GM21515 (cell line): ENCODE results near the gene C2CD4C.
"Not testable (repeated sequence)": the region's sequence is repeated elsewhere in the genome, so short reads cannot be mapped to it uniquely, and the experiment has no call there.

Experiments used
- ATAC-seq: cut with Tn5 transposase; IDR thresholded peaks from one replicate; pipeline ENCODE4 v1.9.1; 2021; ENCODE audit not compliant: unreplicated experiment

The C2CD4C gene

DNA sequence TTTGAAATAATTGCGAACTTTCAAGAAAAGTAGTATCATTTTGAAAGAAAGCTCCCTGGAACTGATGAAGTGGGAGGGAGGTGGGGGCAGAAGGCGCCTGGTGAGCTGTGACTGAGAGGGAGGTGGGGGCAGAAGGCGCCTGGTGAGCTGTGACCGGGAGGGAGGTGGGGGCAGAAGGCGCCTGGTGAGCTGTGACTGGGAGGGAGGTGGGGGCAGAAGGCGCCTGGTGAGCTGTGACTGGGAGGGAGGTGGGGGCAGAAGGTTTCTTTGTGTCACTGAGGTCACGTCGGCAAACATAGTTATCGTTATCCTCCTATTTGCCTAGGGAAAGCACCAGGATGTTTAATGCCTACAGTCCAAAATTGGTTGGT, 24.2 kb downstream of the C2CD4C start:
- no peak for ATAC-seq

DNA sequence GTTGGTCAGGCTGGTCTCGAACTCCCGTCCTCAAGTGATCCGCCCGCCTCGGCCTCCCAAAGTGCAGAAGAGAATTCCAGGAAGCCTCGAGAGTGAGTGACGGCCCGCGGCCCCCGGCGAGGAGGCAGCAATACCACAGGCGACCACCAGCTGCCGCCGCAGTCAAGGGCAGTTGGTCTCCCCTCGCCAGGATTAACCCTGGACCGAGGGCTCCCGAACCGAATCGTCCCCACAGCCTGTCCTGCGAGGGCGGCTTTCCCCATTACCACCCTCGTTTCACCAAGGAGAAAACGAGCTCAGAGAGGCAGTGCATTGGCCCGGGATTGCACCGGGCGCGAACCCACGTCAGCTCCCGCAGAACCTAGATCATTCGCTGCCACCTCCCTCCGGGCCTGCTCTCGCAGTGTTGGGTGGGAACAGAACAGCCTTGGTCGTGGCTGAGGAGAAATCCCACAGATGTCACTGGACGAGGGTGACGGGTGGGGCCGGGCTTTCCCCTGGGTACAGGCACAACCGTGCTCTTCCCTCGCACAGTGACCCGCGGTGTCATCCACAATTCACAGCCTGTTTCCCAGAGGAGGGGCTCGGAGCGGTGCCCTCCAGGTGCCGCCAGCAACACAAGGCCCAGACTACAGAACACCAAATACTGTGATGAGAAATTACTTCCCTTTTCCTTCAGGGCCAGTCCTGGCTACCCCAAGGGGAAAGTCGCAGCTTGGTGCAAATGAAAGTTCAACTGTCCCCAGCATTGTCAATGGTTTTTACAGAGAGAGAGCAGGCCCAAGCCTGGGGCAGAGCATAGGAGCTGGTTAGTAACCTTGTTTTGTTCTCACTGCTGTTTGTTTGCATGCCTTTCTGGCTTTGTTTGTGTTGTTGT, 24.8 kb downstream of the C2CD4C start:
- no peak for ATAC-seq

DNA sequence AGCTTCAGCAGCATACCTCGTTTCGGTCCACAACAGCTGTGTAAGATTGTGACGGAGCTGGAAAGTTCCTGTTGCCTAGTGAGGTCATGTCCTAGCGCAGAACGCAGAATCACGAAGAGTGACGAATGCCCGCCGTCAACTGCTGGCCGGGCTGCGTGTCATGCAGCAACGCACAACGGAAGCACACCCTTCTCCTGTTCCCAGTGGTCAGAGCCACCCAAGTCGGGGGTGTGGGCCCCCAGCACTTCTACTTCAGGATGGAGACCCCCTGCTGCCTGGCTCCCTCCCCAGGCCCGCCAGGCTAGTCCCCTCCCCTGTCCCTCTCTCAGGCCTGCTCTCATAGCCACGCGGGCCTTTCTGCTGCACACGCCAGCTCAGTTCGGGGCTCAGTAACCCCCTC, 25.9 kb downstream of the C2CD4C start:
- no peak for ATAC-seq

GRCh38 chr19:382578-382977, 26.4 kb downstream of the C2CD4C start:
- not testable (repeated sequence) for ATAC-seq

DNA sequence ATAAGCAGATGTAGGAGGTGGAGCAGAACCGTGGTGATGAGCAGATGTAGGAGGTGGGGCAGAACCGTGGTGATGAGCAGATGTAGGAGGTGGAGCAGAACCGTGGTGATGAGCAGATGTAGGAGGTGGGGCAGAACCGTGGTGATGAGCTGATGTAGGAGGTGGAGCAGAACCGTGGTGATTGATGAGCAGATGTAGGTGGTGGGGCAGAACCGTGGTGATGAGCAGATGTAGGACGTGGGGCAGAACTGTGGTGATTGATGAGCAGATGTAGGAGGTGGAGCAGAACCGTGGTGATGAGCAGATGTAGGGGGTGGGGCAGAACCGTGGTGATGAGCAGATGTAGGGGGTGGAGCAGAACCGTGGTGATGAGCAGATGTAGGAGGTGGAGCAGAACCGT, 27.0 kb downstream of the C2CD4C start:
- not testable (repeated sequence) for ATAC-seq

- not testable (repeated sequence) for ATAC-seq
These were observed 28.2 kb downstream of the C2CD4C start for GRCh38 chr19:380618-381219.

DNA sequence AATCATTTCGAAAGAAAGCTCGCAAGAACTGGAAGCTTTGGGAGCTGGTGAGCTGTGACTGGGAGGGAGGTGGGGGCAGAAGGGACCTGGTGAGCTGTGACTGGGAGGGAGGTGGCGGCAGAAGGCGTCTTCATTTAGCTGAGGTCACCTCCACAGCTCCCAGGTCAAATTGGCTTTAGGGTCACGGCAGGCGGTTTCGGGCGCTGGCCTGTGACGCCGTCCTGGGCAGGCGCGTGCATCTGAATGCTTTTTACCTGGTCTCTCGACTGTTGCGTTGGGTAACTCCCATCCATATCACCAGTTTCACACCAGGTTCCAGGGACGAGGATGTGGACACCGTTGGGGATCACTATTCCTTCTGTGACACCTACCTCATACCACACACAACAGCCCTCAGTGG, 29.2 kb downstream of the C2CD4C start:
- ATAC-seq: no peak

DNA sequence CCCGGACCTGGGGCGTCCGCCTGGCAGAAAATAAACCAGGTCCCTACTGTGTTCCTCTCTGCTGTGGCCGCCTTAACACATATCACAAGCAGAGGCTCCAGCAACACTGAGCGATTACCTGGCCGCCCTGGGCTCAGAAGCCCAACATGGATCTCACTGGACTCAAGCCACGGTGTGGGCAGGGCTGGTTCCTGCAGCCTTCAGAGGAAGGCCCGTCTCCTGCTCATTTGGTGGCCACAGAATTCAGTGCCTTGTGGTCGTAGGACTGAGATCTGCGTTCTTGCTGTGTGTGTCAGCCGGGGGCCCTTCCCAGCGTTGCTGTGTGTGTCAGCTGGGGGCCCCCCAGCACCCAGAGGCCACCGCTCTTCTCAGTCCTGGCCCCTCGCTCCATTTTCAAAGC, 30.2 kb downstream of the C2CD4C start:
- no peak for ATAC-seq

DNA sequence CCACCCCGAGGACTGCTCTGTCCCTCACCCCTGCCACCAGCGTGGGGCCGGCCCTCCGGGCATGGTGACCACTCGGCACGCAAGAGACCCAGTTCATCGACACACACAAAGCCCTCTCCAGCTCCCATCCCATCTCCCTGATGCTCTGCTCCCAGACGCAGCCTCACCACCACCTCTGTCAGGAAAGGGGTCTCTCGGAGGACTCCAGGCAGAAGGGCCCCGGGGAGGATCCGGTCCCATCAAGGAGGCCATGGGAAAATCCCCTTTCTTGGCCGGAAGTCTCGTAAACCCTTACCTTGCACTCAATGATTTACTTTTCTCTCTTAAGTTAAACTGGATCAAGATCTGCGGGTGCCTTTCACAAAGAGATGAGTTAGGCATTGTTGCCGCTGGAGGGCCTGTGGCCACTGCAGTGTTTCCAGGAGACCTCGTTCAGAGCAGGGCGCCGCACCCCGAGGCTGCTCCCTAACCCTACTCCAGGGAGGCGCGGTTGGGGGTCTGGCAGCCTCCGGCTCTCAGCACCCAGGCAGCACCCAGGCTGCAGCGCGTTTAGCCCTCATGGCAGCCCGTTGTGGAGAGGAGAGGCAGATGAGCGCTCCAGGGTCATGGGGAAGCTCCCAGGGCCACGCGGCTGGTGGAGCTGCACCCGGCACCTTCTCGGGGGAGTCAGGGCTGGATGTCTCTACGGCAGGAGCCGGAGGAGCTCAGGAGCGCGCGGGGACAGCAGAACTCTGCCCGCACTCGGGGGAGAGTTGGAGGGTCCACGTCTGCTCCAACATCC, 31.0 kb downstream of the C2CD4C start:
- ATAC-seq: no peak

DNA sequence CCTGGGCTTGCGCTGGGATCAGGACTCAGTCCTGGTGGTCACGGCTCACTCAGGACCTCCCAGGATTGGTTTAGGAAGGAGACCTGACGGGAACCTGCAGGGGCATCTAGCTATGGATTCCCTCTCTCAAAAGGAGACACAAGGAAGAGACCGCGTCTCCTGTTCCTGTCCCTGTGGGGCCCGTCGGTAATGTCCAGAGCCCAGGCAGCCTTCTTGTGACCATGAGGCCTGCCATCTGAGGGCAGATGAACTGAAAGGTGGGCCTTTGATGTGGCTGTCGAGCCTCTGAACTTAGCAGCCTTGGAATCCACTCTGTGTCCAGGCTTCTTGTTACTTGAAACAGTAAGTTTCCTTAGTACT, 32.9 kb downstream of the C2CD4C start:
- no peak for ATAC-seq

GRCh38 chr19:375395-376110, 33.4 kb downstream of the C2CD4C start:
- ATAC-seq: no peak

- ATAC-seq: no peak
These were observed 34.1 kb downstream of the C2CD4C start for GRCh38 chr19:374886-375235.

DNA sequence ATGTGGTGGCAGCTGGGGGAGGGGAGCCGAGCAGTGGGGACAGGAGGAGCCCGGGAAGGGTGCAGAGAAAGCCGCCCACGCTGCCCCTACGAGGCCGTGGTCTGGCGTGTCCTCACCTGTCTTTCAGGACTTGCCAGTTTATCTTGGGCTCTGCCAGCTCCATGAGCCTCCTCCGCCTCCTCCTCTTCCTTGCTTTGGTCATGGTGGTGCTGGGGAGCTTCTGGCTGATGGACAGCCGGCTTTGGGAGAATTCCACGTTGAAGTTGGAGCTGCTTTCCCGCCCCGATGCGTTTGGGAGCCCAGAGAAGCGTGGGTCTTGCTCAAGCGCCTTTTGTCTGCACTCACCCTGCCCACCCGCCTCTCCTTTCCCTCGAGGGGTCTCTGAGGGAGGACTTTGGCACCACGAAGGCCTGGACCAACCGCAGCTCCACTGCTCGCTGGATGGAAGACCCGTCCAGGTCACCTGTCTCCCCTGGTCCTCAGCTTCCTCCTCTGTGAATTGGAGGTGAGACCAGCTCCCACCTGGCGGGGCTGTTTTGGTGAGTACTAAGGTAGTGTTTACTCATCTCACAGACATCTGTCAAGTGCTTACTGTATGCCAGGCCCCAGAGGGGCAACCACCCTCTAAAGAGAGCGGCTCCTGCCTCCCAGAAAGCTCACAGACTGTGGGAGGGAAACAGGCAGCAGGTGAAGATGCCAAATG, 34.6 kb downstream of the C2CD4C start:
- ATAC-seq: no peak

DNA sequence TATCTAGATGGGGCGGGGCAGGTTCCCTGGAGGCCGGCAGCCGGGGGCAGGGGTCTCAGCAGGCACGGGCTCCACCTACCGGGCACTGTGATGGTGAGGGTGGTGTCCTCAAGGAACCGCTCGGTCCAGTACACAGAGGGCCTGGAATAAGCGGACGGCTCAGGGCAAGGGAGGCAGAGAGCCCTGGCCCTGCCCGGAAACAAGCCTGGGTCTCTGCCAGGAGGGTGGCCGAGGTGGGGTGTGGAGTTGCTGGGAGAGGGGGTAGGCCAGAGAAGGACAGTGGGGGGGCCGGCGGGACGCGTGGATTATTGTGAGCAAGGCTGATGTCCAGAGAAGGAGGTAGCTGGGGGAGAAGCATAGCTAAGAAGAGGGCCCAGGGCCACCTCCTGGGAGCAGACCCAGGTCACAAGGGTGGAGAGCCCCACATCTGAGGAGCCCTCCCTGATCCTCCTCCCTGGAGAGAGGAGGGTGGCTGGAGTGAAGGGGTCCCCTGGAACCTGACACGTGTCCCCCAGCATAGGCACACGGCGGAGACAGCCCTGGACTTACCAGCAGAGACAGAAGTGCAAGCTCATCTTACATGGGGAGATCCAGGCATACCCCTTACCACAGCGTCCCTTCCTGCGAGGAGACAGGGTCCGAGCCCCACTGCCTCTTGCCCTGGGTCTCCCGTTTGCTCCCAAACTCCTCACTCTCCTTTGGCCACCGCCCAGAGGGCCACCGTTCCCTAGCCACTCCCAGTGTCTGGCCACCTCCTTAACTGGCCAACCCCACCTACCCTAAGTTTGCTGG, 35.4 kb downstream of the C2CD4C start:
- ATAC-seq: no peak

- no peak for ATAC-seq
These were observed 36.5 kb downstream of the C2CD4C start for GRCh38 chr19:372306-372890.

DNA sequence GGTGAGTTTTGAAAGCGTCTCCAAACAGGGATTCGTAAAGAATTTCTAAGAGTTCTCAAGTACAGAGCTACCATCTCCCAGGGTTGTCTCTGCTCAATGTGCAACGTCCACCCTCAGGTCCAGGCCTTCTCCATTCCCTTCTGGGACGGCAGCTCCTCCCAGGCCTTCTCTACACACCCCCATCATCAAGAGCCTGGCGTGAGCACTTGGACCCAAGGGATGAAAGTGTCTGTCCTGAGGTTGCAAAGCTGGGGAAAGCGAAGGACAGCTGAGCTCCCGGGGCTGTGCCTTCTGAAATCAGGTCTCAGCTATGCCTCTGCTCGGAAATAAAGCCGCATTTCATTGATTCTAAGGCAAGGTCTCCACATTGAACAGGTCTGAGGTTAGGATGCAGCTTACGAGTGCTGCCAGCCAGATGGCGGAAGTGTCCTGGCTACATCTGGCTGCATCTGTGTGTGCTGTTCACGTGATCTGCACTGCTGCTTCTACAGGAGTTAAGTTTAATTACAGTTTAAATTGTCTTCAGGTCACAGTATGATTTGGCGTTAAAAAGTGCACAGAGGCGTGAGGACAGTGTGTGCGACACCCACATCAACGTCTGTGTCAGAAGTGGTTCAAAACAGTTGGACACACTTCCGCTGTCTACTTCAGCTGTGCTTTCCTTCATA, 37.3 kb downstream of the C2CD4C start:
- ATAC-seq: no peak

DNA sequence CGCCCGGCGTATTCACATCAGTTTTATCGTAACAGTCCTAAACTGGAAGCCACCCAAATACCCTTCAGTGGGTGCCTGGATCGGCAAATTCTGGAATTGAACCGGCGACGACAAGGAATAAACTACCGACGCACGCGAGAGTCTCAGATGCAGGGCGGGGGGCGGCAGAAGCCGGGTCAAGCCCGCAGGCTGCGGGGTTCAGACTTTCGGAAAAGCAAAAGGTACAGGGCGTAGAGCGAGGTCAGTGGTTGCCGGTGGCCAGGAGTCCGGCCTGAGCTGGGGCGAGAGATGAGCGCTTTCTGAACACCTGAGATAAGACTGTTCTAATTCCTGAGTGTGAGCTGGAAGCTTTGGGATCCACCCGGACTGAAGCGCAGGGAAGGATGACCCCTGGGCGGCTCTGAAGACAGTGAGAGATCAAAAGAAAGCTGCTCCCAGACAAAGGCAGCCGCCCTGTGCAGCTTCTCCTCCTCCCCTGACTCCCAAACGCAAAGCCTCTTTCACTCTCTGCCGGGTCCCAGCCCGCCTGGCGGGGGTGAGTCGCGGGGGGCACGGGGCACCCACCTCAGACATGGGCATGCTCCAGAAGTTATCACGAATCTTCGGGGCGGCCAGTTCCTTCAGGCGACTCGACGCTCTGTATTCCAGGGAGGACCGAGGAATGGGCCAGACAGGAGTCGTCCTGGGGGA, 38.2 kb downstream of the C2CD4C start:
- no peak for ATAC-seq

DNA sequence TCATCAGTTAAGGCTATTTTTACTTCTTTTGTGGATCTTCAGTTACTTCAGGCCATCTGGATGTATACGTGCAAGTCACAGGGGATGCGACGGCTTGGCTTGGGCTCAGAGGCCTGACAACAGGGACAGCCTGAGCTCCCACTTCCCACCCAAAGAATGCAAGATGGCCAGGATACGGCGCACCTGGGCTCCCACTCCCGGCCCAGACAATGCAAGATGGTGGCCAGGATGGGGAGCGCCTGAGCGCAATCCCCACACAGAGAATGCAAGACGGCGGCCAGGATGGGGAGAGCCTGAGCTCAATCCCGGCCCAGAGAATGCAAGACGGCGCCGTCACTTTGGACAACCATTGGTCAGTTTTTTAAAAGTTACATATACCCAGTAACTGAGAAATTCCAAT, 39.1 kb downstream of the C2CD4C start:
- no peak for ATAC-seq

DNA sequence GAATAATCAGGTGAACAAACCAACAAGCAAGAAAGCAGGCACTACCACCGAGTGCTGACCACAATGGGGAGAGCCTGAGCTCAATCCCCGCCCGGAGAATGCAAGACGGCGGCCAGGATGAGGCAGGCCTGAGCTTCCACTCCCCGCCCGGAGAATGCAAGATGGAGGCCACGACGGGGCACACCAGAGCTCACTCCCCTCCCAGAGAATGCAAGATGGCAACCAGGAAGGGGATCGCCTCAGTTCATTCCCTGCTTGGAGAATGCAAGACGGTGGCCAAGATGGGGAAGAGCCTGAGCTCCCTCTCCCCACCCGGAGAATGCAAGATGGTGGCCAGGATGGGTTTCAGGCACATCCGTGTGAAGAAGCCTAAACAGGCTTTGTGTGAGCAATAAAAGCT, 39.7 kb downstream of the C2CD4C start:
- ATAC-seq: no peak
